Stomach (tissue), 9 donors: ENCODE data around the gene POLR2C. TPM values are rescaled to one million over a fixed set of nuclear protein-coding genes. Genes with fewer than 3 reads are reported as not detected.

Experiments
- DNase-seq, 2 donors: peaks; one replicate each; pipeline versions ENCODE4 v3.0.0 to v3.0.0-alpha.2; 2013 to 2019
- H3K27ac ChIP-seq, 5 donors: fragments of 200-600 bp in 4 of 5; sonication (generic) in 4 of 5; one replicate each; pipeline ENCODE4 v1.5.1; 2013 to 2019; ENCODE audit warnings: mild to moderate bottlenecking in 1 of 5, moderate library complexity in 1 of 5
- H3K27me3 ChIP-seq, 3 donors: fragments of 200-600 bp; sonication (generic); one replicate each; pipeline ENCODE4 v1.5.1; 2017 to 2019; ENCODE audit warnings: mixed run types in 1 of 3
- H3K36me3 ChIP-seq, 4 donors: fragments of 200-600 bp; sonication (generic); 1 replicate in 3 of 4; 2 replicates in 1 of 4; pipeline ENCODE4 v1.5.1; 2016 to 2019
- H3K4me1 ChIP-seq, 4 donors: fragments of 200-600 bp; sonication (generic); one replicate each; pipeline ENCODE4 v1.5.1; 2016 to 2019
- H3K4me3 ChIP-seq, 4 donors: fragments of 200-600 bp; sonication (generic) in 3 of 4; one replicate each; pipeline ENCODE4 v1.5.1; 2016 to 2019; ENCODE audit warnings: mild to moderate bottlenecking in 1 of 4
- H3K9me3 ChIP-seq, 4 donors: fragments of 200-600 bp; sonication (generic); one replicate each; pipeline ENCODE4 v1.5.1; 2016 to 2019
- EP300 ChIP-seq: sonication (generic); formaldehyde crosslinking; IDR thresholded peaks from one replicate; pipeline ENCODE4 v1.6.1; 2017; ENCODE audit warnings: antibody characterized with exemption
- POLR2A ChIP-seq, 4 donors: fragments of 450-650 bp; IDR thresholded peaks; one replicate each; pipeline ENCODE4 v1.6.1; 2016; ENCODE audit warnings: antibody characterized with exemption in 4 of 4, control low read depth in 2 of 4, mild to moderate bottlenecking in 1 of 4, moderate library complexity in 1 of 4
- POLR2AphosphoS5 ChIP-seq, 3 donors: sonication (generic); formaldehyde crosslinking; IDR thresholded peaks; one replicate each; pipeline ENCODE4 v1.6.1; 2016; ENCODE audit warnings: antibody characterized with exemption in 3 of 3
- WGBS, 5 donors: extraction: QIAGEN DNeasy Blood & Tissue Kit in 3 of 5; methylation state at CpG; one replicate each; pipeline versions ENCODE4 v1.1.5 to v1.1.7; 2013 to 2018; 5-methylcytosine and 5-hydroxymethylcytosine counted together
- intact Hi-C: fragments of 100-400 bp; cut with DNase I; formaldehyde crosslinking; loops from one replicate; pipeline ENCODE4 v1.15.1; 2023; ENCODE audit warnings: low total_unique reads
- polyA plus RNA-seq, 3 donors: library from polyadenylated mRNA; stranded (reverse); fragments of 200-250 nt; gene quantifications; one replicate each; pipeline ENCODE4 v1.2.3, GENCODE V29; 2013
- total RNA-seq, 5 donors: library from RNA; depleted of rRNA; stranded (reverse); fragments of >200 nt; gene quantifications; one replicate each; pipeline versions ENCODE4 v1.1.0 to v1.2.3, GENCODE V29; 2014 to 2016
- TF ChIP-seq, protein P1 (sequence below), 7 experiments: fragments of 450-650 bp in 4 of 7; fragments of 200-600 bp in 3 of 7; sonication (generic) in 3 of 7; IDR thresholded peaks; one replicate each; pipeline ENCODE4 v1.5.1; 2016 to 2019; ENCODE audit warnings: antibody characterized with exemption in 7 of 7, control low read depth in 2 of 7, mild to moderate bottlenecking in 1 of 7
- donor health status: healthy with polysubstance abuse.
- donor health status: Bipolar disorder and iron deficiency.
- donor health status: healthy.

POLR2C gene
- total and polyA plus RNA-seq, 8 donors, result 31.8 to 162 (median 67.8) TPM

DNA sequence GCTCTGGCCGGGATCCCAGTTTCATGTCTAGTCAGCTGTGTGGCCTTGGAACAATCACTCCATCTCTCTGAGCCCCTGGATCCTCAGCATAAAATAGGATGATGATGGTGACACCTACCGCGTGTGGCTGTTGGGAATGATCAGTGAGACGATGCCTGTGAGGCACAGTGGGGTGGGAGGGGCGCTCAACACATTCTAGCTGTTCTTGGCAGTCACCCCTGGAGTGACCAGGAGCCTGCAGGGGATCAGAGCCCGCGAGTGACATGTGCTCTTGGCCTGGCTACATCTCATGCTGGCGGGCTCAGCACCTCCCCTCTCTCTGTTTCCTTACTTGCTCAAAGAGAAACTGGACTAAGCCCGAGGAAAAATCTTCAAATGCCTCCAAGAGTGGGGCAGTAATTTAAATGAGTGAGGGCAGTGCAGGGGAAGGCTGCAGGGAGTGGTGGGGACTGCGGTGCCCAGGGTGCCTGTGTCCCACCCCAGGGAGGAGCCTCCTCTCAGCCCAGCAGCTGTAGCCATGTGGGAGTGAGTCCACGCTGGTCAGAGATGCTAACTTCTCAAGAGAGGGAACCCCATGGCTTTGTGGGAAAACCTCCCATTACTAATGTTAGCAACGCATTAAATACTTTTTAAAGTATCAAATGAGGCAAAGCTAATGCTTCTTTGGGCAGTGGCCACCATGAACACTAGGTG, 46.9 kb downstream of the POLR2C start:
- Histone ChIP-seq H3K4me3 (no peak overlapping the region), H3K36me3 (peaks cover 8 to 28% (median 18%) of the 10 kb centered on the region in 4 donors), H3K4me1 (peaks cover 0 to 7% (median 3%) of the 10 kb centered on the region in 4 donors), H3K9me3 (no peaks in the 10 kb centered on the region), H3K27me3 (peaks cover 0 to 10% (median 0%) of the 10 kb centered on the region in 3 donors), H3K27ac (no peak overlapping the region)
- TF ChIP-seq, protein P1, sequence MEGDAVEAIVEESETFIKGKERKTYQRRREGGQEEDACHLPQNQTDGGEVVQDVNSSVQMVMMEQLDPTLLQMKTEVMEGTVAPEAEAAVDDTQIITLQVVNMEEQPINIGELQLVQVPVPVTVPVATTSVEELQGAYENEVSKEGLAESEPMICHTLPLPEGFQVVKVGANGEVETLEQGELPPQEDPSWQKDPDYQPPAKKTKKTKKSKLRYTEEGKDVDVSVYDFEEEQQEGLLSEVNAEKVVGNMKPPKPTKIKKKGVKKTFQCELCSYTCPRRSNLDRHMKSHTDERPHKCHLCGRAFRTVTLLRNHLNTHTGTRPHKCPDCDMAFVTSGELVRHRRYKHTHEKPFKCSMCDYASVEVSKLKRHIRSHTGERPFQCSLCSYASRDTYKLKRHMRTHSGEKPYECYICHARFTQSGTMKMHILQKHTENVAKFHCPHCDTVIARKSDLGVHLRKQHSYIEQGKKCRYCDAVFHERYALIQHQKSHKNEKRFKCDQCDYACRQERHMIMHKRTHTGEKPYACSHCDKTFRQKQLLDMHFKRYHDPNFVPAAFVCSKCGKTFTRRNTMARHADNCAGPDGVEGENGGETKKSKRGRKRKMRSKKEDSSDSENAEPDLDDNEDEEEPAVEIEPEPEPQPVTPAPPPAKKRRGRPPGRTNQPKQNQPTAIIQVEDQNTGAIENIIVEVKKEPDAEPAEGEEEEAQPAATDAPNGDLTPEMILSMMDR (IDR thresholded peaks at IDR 0.05), result no peak
- intact Hi-C loops, result no loop called here
- WGBS, 5 donors, result 75 to 83% (median 80%) methylated on average over 12 of the region's 12 CpGs
- DNase-seq, result no peak

DNA sequence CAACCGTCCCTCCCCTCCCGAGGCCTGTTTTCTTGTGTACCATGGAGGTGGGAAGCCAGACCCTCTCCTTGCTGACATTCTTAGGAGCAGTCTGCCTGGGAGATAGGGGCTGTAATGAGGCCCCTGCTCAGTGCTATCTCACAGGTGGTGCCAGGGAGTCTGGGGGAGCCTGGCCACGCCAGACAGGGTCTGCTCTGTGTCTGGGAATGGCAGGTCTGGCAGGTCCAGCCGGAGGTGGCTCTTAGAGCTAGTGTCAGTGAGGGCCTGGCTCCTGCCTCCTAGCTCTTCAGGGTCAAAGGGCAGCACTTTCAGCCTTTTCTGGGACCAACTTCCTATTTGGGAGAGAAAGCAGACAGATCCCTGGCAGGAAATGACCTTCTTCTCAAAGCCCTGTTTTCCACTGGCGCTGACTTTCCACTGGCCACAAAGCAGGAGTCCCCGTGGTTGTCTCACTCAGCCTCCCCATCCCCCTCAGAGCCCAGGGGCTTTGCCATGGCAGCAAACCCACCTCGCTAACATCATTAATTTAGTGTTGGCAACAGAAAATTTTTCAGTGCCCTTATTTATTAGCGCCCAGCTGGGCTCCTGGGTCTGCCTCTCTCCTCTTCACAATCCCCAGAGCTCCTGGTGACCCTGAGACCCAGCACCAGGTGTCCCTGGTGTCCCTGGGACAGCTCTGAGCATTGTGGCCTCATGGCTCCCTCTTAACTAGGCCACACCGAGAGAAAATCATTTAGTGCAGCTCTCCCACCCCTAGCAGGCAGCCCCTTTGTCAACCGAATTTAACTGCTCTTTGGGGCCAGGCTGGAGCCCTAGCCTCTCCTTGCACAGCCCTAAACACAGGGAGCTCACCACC, 47.8 kb downstream of the POLR2C start:
- Histone ChIP-seq H3K36me3 (peaks cover 8 to 36% (median 22%) of the 10 kb centered on the region in 4 donors), H3K9me3 (no peaks in the 10 kb centered on the region), H3K4me3 (no peak overlapping the region), H3K27ac (no peak overlapping the region), H3K4me1 (peaks cover 0 to 7% (median 3%) of the 10 kb centered on the region in 4 donors), H3K27me3 (peaks cover 0 to 10% (median 0%) of the 10 kb centered on the region in 3 donors)
- TF ChIP-seq, protein P1 (IDR thresholded peaks at IDR 0.05), result no peak
- TF ChIP-seq POLR2A (IDR thresholded peaks at IDR 0.05) (no peak), EP300 (no peak), POLR2AphosphoS5 (IDR thresholded peaks at IDR 0.05) (no peak)
- no peak for DNase-seq
- WGBS, 5 donors, result 53 to 59% (median 57%) methylated on average over 10 of the region's 10 CpGs
- intact Hi-C loops, result loop anchor here (10.0 kb wide), 2 partner anchors 85 to 205 kb away; no protein-coding TSS in a partner anchor

DNA sequence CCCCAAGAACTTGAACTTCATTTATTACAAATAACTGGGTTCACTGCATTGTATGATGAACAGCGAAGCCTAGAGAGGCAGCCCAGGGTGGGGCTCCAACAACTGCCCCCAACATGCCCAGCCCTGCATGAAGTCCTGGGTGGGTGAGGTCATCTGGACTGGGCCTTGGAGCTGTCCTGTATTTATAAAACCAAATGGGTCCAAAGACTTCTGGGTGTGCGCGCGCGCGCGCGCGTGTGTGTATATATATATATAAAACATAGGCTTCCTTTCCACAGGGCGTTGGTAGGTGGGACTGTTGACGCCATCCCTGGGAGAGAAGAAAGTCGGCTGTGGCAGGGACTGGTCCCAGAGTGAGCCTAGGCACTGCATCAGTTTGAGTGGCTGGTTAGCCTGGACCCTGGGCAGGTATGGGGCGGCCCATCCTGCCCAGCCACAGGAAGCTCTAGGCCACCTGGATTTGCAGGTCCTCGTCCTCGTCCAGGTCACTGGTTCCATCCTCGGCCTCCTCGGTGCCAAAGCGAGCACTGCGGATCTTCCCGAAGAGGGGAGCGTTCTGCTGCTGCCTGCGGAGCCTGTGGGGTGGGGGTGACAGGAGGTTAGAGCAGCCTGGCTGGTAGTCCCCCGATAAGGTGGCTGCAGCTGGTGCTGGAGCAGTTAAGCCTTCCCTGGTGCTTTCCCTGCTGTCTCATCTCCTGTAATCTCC, 50.0 kb downstream of the POLR2C start:
- Histone ChIP-seq H3K4me3 (no peak overlapping the region), H3K27ac (no peak overlapping the region), H3K36me3 (peaks cover 8 to 57% (median 38%) of the 10 kb centered on the region in 4 donors), H3K27me3 (peaks cover 0 to 7% (median 0%) of the 10 kb centered on the region in 3 donors), H3K9me3 (no peaks in the 10 kb centered on the region), H3K4me1 (peaks cover 0 to 7% (median 3%) of the 10 kb centered on the region in 4 donors)
- TF ChIP-seq EP300 (no peak), POLR2A (IDR thresholded peaks at IDR 0.05) (no peak), POLR2AphosphoS5 (IDR thresholded peaks at IDR 0.05) (no peak)
- TF ChIP-seq, protein P1 (IDR thresholded peaks at IDR 0.05), result no peak
- WGBS, 5 donors, result 90 to 95% (median 94%) methylated on average over 23 of the region's 23 CpGs
- intact Hi-C loops, result loop anchor here (10.0 kb wide), 2 partner anchors 88 to 208 kb away; no protein-coding TSS in a partner anchor
- no peak for DNase-seq
